GM21360 (cell line): ENCODE data around the gene PHF19.

Experiments used
- ATAC-seq: cut with Tn5 transposase; IDR thresholded peaks from one replicate; pipeline ENCODE4 v1.9.1; 2021; ENCODE audit warnings: mild to moderate bottlenecking, moderate library complexity; ENCODE audit not compliant: unreplicated experiment

The PHF19 gene

GRCh38 chr9:120892748-120893610, 16.0 kb upstream of the PHF19 start:
- peak; percentile 50 for ATAC-seq

- peak; percentile 24 for ATAC-seq
These were observed 15.1 kb upstream of the PHF19 start for GRCh38 chr9:120891884-120892747.

- no peak for ATAC-seq
These were observed 14.4 kb upstream of the PHF19 start for GRCh38 chr9:120891245-120891883.

GRCh38 chr9:120890320-120891244, 13.6 kb upstream of the PHF19 start:
- no peak for ATAC-seq

- ATAC-seq: no peak
These were observed 12.8 kb upstream of the PHF19 start for GRCh38 chr9:120889606-120890271.

- ATAC-seq: no peak
These were observed 11.6 kb upstream of the PHF19 start for GRCh38 chr9:120888626-120889025.

GRCh38 chr9:120886490-120886967, 9.5 kb upstream of the PHF19 start:
- no peak for ATAC-seq

GRCh38 chr9:120885958-120886357, 9.0 kb upstream of the PHF19 start:
- no peak for ATAC-seq

- no peak for ATAC-seq
These were observed 8.5 kb upstream of the PHF19 start for GRCh38 chr9:120885457-120885856.

- no peak for ATAC-seq
These were observed 6.6 kb upstream of the PHF19 start for GRCh38 chr9:120883608-120883996.

GRCh38 chr9:120882935-120883607, 6.1 kb upstream of the PHF19 start:
- no peak for ATAC-seq

- ATAC-seq: no peak
These were observed 2.5 kb upstream of the PHF19 start for GRCh38 chr9:120879446-120879845.

GRCh38 chr9:120878188-120879130, 1.5 kb upstream of the PHF19 start:
- ATAC-seq: no peak

- peak; percentile 35 for ATAC-seq
These were observed 467 bp upstream of the PHF19 start for GRCh38 chr9:120877276-120878034.

GRCh38 chr9:120875954-120876841, 790 bp downstream of the PHF19 start:
- peak; percentile 53 for ATAC-seq

- no peak for ATAC-seq
These were observed 1.4 kb downstream of the PHF19 start for GRCh38 chr9:120875643-120875953.
